ENCODE results near the gene PET100. TPM values are rescaled to one million over a fixed set of nuclear protein-coding genes. Genes with fewer than 3 reads are reported as not detected.
A peak's percentile ranks its signal among the peaks of the same experiment; 100 is the strongest.

The PET100 gene
- total RNA-seq, 1 experiment from 2014 or later = 77.6 TPM

- no peak for TF ChIP-seq CTCF (IDR thresholded peaks at IDR 0.05; ENCODE audit: unreplicated experiment)
- Mint-ChIP-seq H3K36me3 (ENCODE audit: insufficient read depth, unreplicated experiment) (peaks cover 15% of the 10 kb centered on the region), H3K27ac (ENCODE audit: unreplicated experiment) (peak within 1 kb of the TSS; percentile 2), H3K27me3 (ENCODE audit: unreplicated experiment) (no peaks in the 10 kb centered on the region), H3K4me3 (ENCODE audit: low read depth, unreplicated experiment) (peak within 1 kb of the TSS; percentile 82), H3K4me1 (ENCODE audit: low read depth, unreplicated experiment) (peaks cover 15% of the 10 kb centered on the region), H3K9me3 (ENCODE audit: low read depth, unreplicated experiment) (no peaks in the 10 kb centered on the region)
- BruUV-seq (replicated peaks) = no TSS peak
- intact Hi-C loops (cut with micrococcal nuclease; ENCODE audit: unreplicated experiment) = no loop called here
- peak; percentile 70 for DNase-seq
- CTCF ChIA-PET = interaction anchor here (0.6 to 4.2 kb wide), 2 partner anchors 27 to 189 kb away, joined by 3 to 26 read pairs; no protein-coding TSS in a partner anchor
Observed at GRCh38 chr19:7595466-7596133, 34.0 kb upstream of the PET100 start, which contains the start of gene CAMSAP3. CAMSAP3 (plus strand) TSS chr19:7595863; CDS start chr19:7596003, 140 bp downstream.

- Mint-ChIP-seq H3K27ac (ENCODE audit: unreplicated experiment) (no peak overlapping the region), H3K9me3 (ENCODE audit: low read depth, unreplicated experiment) (no peaks in the 10 kb centered on the region), H3K36me3 (ENCODE audit: insufficient read depth, unreplicated experiment) (peaks cover 15% of the 10 kb centered on the region), H3K27me3 (ENCODE audit: unreplicated experiment) (no peaks in the 10 kb centered on the region), H3K4me3 (ENCODE audit: low read depth, unreplicated experiment) (peak overlapping the region; percentile 82), H3K4me1 (ENCODE audit: low read depth, unreplicated experiment) (peaks cover 15% of the 10 kb centered on the region)
- CTCF ChIA-PET = interaction anchor here (0.6 to 4.2 kb wide), 3 partner anchors 28 to 84 kb away, joined by 4 to 26 read pairs (median 8); partner anchors contain the start of gene TRAPPC5
- intact Hi-C loops (cut with micrococcal nuclease; ENCODE audit: unreplicated experiment) = no loop called here
- no TSS peak for BruUV-seq (replicated peaks)
- DNase-seq = peak; percentile 11
- TF ChIP-seq CTCF (IDR thresholded peaks at IDR 0.05; ENCODE audit: unreplicated experiment) = no peak
Observed at GRCh38 chr19:7596211-7596937, 33.2 kb upstream of the PET100 start.

- no peak for TF ChIP-seq CTCF (IDR thresholded peaks at IDR 0.05; ENCODE audit: unreplicated experiment)
- Mint-ChIP-seq H3K36me3 (ENCODE audit: insufficient read depth, unreplicated experiment) (peaks cover 15% of the 10 kb centered on the region), H3K27ac (ENCODE audit: unreplicated experiment) (no peak overlapping the region), H3K27me3 (ENCODE audit: unreplicated experiment) (no peaks in the 10 kb centered on the region), H3K4me1 (ENCODE audit: low read depth, unreplicated experiment) (peaks cover 15% of the 10 kb centered on the region), H3K4me3 (ENCODE audit: low read depth, unreplicated experiment) (peak overlapping the region; percentile 82), H3K9me3 (ENCODE audit: low read depth, unreplicated experiment) (no peaks in the 10 kb centered on the region)
- no peak for DNase-seq
- CTCF ChIA-PET = interaction anchor here (1.2 to 4.2 kb wide), 2 partner anchors 29 to 83 kb away, joined by 4 to 26 read pairs; partner anchors contain the start of gene TRAPPC5
- intact Hi-C loops (cut with micrococcal nuclease; ENCODE audit: unreplicated experiment) = no loop called here
- no TSS peak for BruUV-seq (replicated peaks)
Observed at GRCh38 chr19:7597689-7598088, 31.9 kb upstream of the PET100 start.

- Mint-ChIP-seq H3K4me1 (ENCODE audit: low read depth, unreplicated experiment) (peaks cover 15% of the 10 kb centered on the region), H3K27me3 (ENCODE audit: unreplicated experiment) (no peaks in the 10 kb centered on the region), H3K9me3 (ENCODE audit: low read depth, unreplicated experiment) (no peaks in the 10 kb centered on the region), H3K27ac (ENCODE audit: unreplicated experiment) (no peak overlapping the region), H3K4me3 (ENCODE audit: low read depth, unreplicated experiment) (peak overlapping the region; percentile 82), H3K36me3 (ENCODE audit: insufficient read depth, unreplicated experiment) (peaks cover 15% of the 10 kb centered on the region)
- no peak for DNase-seq
- no TSS peak for BruUV-seq (replicated peaks)
- TF ChIP-seq CTCF (IDR thresholded peaks at IDR 0.05; ENCODE audit: unreplicated experiment) = no peak
- intact Hi-C loops (cut with micrococcal nuclease; ENCODE audit: unreplicated experiment) = no loop called here
- CTCF ChIA-PET = interaction anchor here (4.2 kb wide), 1 partner anchor 30 kb away, joined by 26 read pairs; no protein-coding TSS in a partner anchor
Observed at GRCh38 chr19:7598180-7598579, 31.4 kb upstream of the PET100 start.

All from Calu3 (cell line).